H1 (cell line): ENCODE results near the gene ABL1. TPM values are rescaled to one million over a fixed set of nuclear protein-coding genes. Genes with fewer than 3 reads are reported as not detected.

Source experiments
- CTCF ChIA-PET: fragments of 300-600 bp; sonication (Branson Sonifier 250); formaldehyde crosslinking; loops from one replicate; lab custom pipeline; 2021; ENCODE audit not compliant: partially characterized antibody; lab: Charles Lee
- POLR2A ChIA-PET: fragments of 300-600 bp; sonication (Branson Sonifier 250); formaldehyde crosslinking; loops from one replicate; lab custom pipeline; 2021; ENCODE audit warnings: inconsistent platforms; ENCODE audit not compliant: partially characterized antibody; lab: Charles Lee
- DNase-seq, 2 experiments: peaks; one replicate each; pipeline versions ENCODE4 v3.0.0 to v3.0.0-alpha.2; 2010 to 2022; ENCODE audit warnings: low spot score in 2 of 2, low read depth in 1 of 2, mixed read lengths in 1 of 2
- FAIRE-seq: peaks from 2 replicates; lab custom pipeline; 2011; peaks lifted over from hg19 to GRCh38; lab: Jason Lieb, UNC
- H2AFZ ChIP-seq: 2 replicates; pipeline ENCODE4 v1.8.1; 2012; ENCODE audit warnings: low read length, inconsistent platforms
- H2AK5ac ChIP-seq: 2 replicates; pipeline ENCODE4 v1.6.1; 2013; ENCODE audit warnings: low read depth, low read length
- H2BK120ac ChIP-seq: replicated peaks from 2 replicates; pipeline ENCODE3; 2013; ENCODE audit warnings: low read depth, low read length, inconsistent platforms
- H2BK12ac ChIP-seq: 2 replicates; pipeline ENCODE4 v1.6.1; 2013; ENCODE audit warnings: low read depth, low read length
- H2BK15ac ChIP-seq: 2 replicates; pipeline ENCODE4 v1.6.1; 2013; ENCODE audit warnings: low read length
- H2BK20ac ChIP-seq: 2 replicates; pipeline ENCODE4 v1.6.1; 2013; ENCODE audit warnings: low read length
- H2BK5ac ChIP-seq: 2 replicates; pipeline ENCODE4 v1.6.1; 2013; ENCODE audit warnings: low read depth, low read length
- H3K14ac ChIP-seq: 2 replicates; pipeline ENCODE4 v1.6.1; 2013; ENCODE audit warnings: inconsistent platforms; ENCODE audit not compliant: insufficient read length
- H3K18ac ChIP-seq: 2 replicates; pipeline ENCODE4 v1.6.1; 2013; ENCODE audit warnings: low read length; ENCODE audit errors: extremely low read depth
- H3K23ac ChIP-seq: 2 replicates; pipeline ENCODE4 v1.6.1; 2013; ENCODE audit warnings: inconsistent platforms; ENCODE audit not compliant: insufficient read length
- H3K23me2 ChIP-seq: 2 replicates; pipeline ENCODE4 v1.6.1; 2013; ENCODE audit warnings: low read depth, low read length
- H3K27ac ChIP-seq: 2 replicates; pipeline ENCODE4 v1.6.1; 2011; ENCODE audit warnings: low read depth, low read length, inconsistent platforms
- H3K27me3 ChIP-seq, 4 experiments: replicated peaks in 1 of 4; 1 replicate in 1 of 4; 2 replicates in 3 of 4; pipeline versions ENCODE4 v1.6.1 to v1.8.1; 2011 to 2013; ENCODE audit warnings: low read length in 3 of 4, mild to moderate bottlenecking in 3 of 4, inconsistent platforms in 2 of 4, mixed read lengths in 2 of 4, moderate library complexity in 1 of 4; ENCODE audit not compliant: control insufficient read depth in 3 of 4, insufficient read depth in 3 of 4; ENCODE audit errors: extremely low read depth in 1 of 4
- H3K36me3 ChIP-seq, 4 experiments: 2 replicates each; pipeline versions ENCODE4 v1.6.1 to v1.8.1; 2011 to 2013; ENCODE audit warnings: mild to moderate bottlenecking in 4 of 4, low read length in 3 of 4, moderate library complexity in 2 of 4, control low read depth in 1 of 4, inconsistent platforms in 1 of 4; ENCODE audit not compliant: insufficient read depth in 4 of 4, control insufficient read depth in 2 of 4
- H3K4ac ChIP-seq: replicated peaks from 2 replicates; pipeline ENCODE3; 2013; ENCODE audit warnings: low read length, low read depth, mixed read lengths, inconsistent platforms; ENCODE audit not compliant: insufficient read length
- H3K4me1 ChIP-seq, 4 experiments: replicated peaks in 1 of 4; 1 replicate in 1 of 4; 2 replicates in 3 of 4; pipeline versions ENCODE4 v1.6.1 to v1.8.1; 2011 to 2013; ENCODE audit warnings: low read length in 3 of 4, inconsistent platforms in 2 of 4, mixed read lengths in 1 of 4; ENCODE audit not compliant: insufficient read depth in 4 of 4, control insufficient read depth in 3 of 4
- H3K4me2 ChIP-seq, 2 experiments: 2 replicates each; pipeline versions ENCODE4 v1.6.1 to v1.8.1; 2011 to 2013; ENCODE audit warnings: low read depth in 2 of 2, low read length in 2 of 2, control low read depth in 1 of 2, inconsistent platforms in 1 of 2, mild to moderate bottlenecking in 1 of 2; ENCODE audit not compliant: insufficient read depth in 1 of 2
- H3K4me3 ChIP-seq, 4 experiments: fragments of 200-600, 300-600 bp in 1 of 4; sonication (generic), shearing (Covaris generic), sonication (Bioruptor Twin) in 1 of 4; 2 replicates each; pipeline versions ENCODE4 v1.5.1 to v1.8.1; 2011 to 2016; ENCODE audit warnings: low read length in 4 of 4, low read depth in 3 of 4, control low read depth in 2 of 4, inconsistent platforms in 2 of 4, mild to moderate bottlenecking in 2 of 4, mixed read lengths in 1 of 4, moderate library complexity in 1 of 4; ENCODE audit not compliant: insufficient read depth in 2 of 4; ENCODE audit errors: extremely low read depth in 1 of 4
- H3K56ac ChIP-seq: replicated peaks from 2 replicates; pipeline ENCODE3; 2013; ENCODE audit warnings: low read depth, mild to moderate bottlenecking, mixed read lengths, low read length, inconsistent platforms; ENCODE audit not compliant: insufficient read length
- H3K79me1 ChIP-seq: 2 replicates; pipeline ENCODE4 v1.6.1; 2013; ENCODE audit warnings: low read depth, low read length, control low read depth
- H3K79me2 ChIP-seq, 2 experiments: 2 replicates each; pipeline versions ENCODE4 v1.6.1 to v1.8.1; 2012 to 2013; ENCODE audit warnings: low read length in 2 of 2, mild to moderate bottlenecking in 2 of 2, inconsistent platforms in 1 of 2; ENCODE audit not compliant: insufficient read depth in 2 of 2, control insufficient read depth in 1 of 2
- H3K9ac ChIP-seq, 4 experiments: replicated peaks in 1 of 4; 1 replicate in 1 of 4; 2 replicates in 3 of 4; pipeline versions ENCODE4 v1.6.1 to v1.8.1; 2011 to 2013; ENCODE audit warnings: low read depth in 3 of 4, low read length in 3 of 4, control low read depth in 2 of 4, mild to moderate bottlenecking in 2 of 4, moderate library complexity in 2 of 4, inconsistent platforms in 1 of 4; ENCODE audit errors: extremely low read depth in 1 of 4
- H3K9me3 ChIP-seq, 2 experiments: 2 replicates each; pipeline versions ENCODE4 v1.6.1 to v1.8.1; 2012 to 2013; ENCODE audit warnings: mild to moderate bottlenecking in 2 of 2, moderate library complexity in 2 of 2, control low read depth in 1 of 2, inconsistent platforms in 1 of 2, low read depth in 1 of 2, low read length in 1 of 2, mixed read lengths in 1 of 2; ENCODE audit not compliant: insufficient read depth in 2 of 2
- H4K20me1 ChIP-seq, 2 experiments: replicated peaks in 1 of 2; 2 replicates each; pipeline versions ENCODE3 to v1.8.1; 2011 to 2013; ENCODE audit warnings: inconsistent platforms in 2 of 2, low read length in 2 of 2, mild to moderate bottlenecking in 1 of 2; ENCODE audit not compliant: insufficient read depth in 2 of 2, control insufficient read depth in 1 of 2
- H4K5ac ChIP-seq: 2 replicates; pipeline ENCODE4 v1.6.1; 2013; ENCODE audit warnings: low read length, low read depth, mixed read lengths, inconsistent platforms; ENCODE audit not compliant: insufficient read length
- H4K8ac ChIP-seq: 2 replicates; pipeline ENCODE4 v1.8.0; 2013; ENCODE audit warnings: mild to moderate bottlenecking, moderate library complexity, low read length, inconsistent platforms; ENCODE audit not compliant: insufficient read depth; ENCODE audit errors: extremely low read depth
- H4K91ac ChIP-seq: replicated peaks from 2 replicates; pipeline ENCODE3; 2013; ENCODE audit warnings: low read length, mixed read lengths, inconsistent platforms; ENCODE audit not compliant: insufficient read length
- BACH1 ChIP-seq: IDR thresholded peaks from 2 replicates; pipeline ENCODE4 v1.6.1; 2012; ENCODE audit warnings: low read length, improper control_type of control experiment
- BCL11A ChIP-seq, 2 experiments: IDR thresholded peaks; one replicate each; pipeline ENCODE4 v1.6.1; 2011; ENCODE audit warnings: low read depth in 2 of 2, low read length in 2 of 2, mild to moderate bottlenecking in 2 of 2
- CHD2 ChIP-seq: IDR thresholded peaks from 2 replicates; pipeline ENCODE4 v1.6.1; 2012; ENCODE audit warnings: low read length, improper control_type of control experiment
- GABPA ChIP-seq: IDR thresholded peaks from 2 replicates; pipeline ENCODE4 v1.6.1; 2011; ENCODE audit warnings: mild to moderate bottlenecking, low read length, moderate library complexity, borderline replicate concordance; ENCODE audit not compliant: insufficient read depth
- HDAC2 ChIP-seq, 2 experiments: fragments of 300-600 bp in 1 of 2; sonication (generic) in 1 of 2; IDR thresholded peaks; 2 replicates each; pipeline ENCODE4 v1.6.1; 2011 to 2012; ENCODE audit warnings: low read depth in 2 of 2, low read length in 2 of 2, mild to moderate bottlenecking in 2 of 2, moderate library complexity in 2 of 2, borderline replicate concordance in 1 of 2, inconsistent platforms in 1 of 2
- NRF1 ChIP-seq: IDR thresholded peaks from 2 replicates; pipeline ENCODE4 v1.6.1; 2011; ENCODE audit warnings: mild to moderate bottlenecking, low read depth, low read length, improper control_type of control experiment
- RBBP5 ChIP-seq: IDR thresholded peaks from 2 replicates; pipeline ENCODE4 v1.7.1; 2012; ENCODE audit warnings: low read depth, mild to moderate bottlenecking, inconsistent platforms, low read length, moderate library complexity, borderline replicate concordance
- SAP30 ChIP-seq: fragments of 300-600 bp; sonication (generic); IDR thresholded peaks from 2 replicates; pipeline ENCODE4 v1.7.1; 2012; ENCODE audit warnings: low read length, moderate library complexity, mild to moderate bottlenecking, inconsistent platforms; ENCODE audit not compliant: insufficient read depth, insufficient replicate concordance
- SP2 ChIP-seq: IDR thresholded peaks from 2 replicates; pipeline ENCODE4 v1.6.1; 2012; ENCODE audit warnings: mild to moderate bottlenecking, low read length, inconsistent platforms
- TEAD4 ChIP-seq: IDR thresholded peaks from 2 replicates; pipeline ENCODE4 v1.6.1; 2012; ENCODE audit warnings: low read depth, low read length, inconsistent platforms, mixed read lengths
- WGBS, 2 experiments: shearing (Covaris generic) in 1 of 2; methylation state at CpG; one replicate each; pipeline versions ENCODE4 v1.1.6 to v1.1.7; 2013 to 2015; ENCODE audit warnings: low lambda C conversion rate in 2 of 2, mixed read lengths in 2 of 2, inconsistent platforms in 1 of 2, low coverage in 1 of 2, missing lambda C conversion rate in 1 of 2; ENCODE audit not compliant: insufficient replicate concordance in 2 of 2, insufficient coverage in 1 of 2, insufficient read length in 1 of 2; ENCODE audit errors: extremely low coverage in 1 of 2, missing lambda C conversion rate in 1 of 2; 5-methylcytosine and 5-hydroxymethylcytosine counted together
- polyA plus RNA-seq, 7 experiments: library from polyadenylated mRNA; depleted of rRNA in 3 of 7; stranded (reverse) in 5 of 7; unstranded in 2 of 7; fragments of >200 nt in 5 of 7; fragments of 200-250 nt in 2 of 7; gene quantifications; 1 replicate in 5 of 7; 2 replicates in 1 of 7; 4 replicates in 1 of 7; pipeline versions ENCODE4 v1.2.1 to v1.2.3, GENCODE V29; 2011 to 2013; ENCODE audit warnings: missing spikeins in 2 of 7, mixed read lengths in 2 of 7
- total RNA-seq: library from RNA; stranded (reverse); fragmentation: NEBNext Ultra II Directional; extraction: Animal tissue kit (Norgen Biotek cat#: 25700); gene quantifications from 2 replicates; pipeline ENCODE4 v1.2.1, GENCODE V29; 2021
- TF ChIP-seq, protein P1 (sequence below): IDR thresholded peaks from 2 replicates; pipeline ENCODE4 v1.6.1; 2011; ENCODE audit warnings: low read length, improper control_type of control experiment

Gene ABL1
- total and polyA plus RNA-seq, 2 of the 8 experiments (the other 6 are each of a cell fraction or from before 2014, with no cell fraction given) = 35.3 to 104 TPM

DNA sequence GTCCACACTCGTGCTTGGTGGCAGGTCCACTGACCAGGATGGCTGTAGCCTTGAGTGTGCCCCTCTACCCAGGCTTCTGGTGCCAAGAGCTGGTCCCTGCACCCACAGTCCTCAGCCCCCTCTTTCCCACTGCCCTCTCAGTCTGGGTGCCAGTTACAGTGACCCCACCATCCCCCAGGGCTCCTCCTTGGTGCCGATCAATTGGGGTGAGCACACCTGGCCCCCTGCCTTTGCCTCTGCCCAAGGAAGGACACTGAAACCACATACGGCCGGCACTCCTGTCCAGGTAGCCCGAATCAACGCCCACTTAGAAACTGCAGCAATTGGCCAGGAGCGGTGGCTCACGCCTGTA, 80.0 kb downstream of the ABL1 start:
- H3K27me3 ChIP-seq = no peaks in the 10 kb centered on the region; a peak in 1 of 7 replicates
- POLR2A ChIA-PET = no interaction called here

More for the DNA sequence above, 80.0 kb downstream of the ABL1 start:
- no peak for FAIRE-seq
- Histone ChIP-seq H3K18ac (no peak overlapping the region), H4K5ac (no peak overlapping the region), H3K23me2 (no peaks in the 10 kb centered on the region), H2BK12ac (peak overlapping the region; percentile 68; the same call in 1 of the 2 replicates), H3K9ac (no peak overlapping the region), H4K91ac (no peak overlapping the region), H3K4ac (no peak overlapping the region), H2BK120ac (no peak overlapping the region), H3K27ac (no peak overlapping the region), H2BK15ac (no peak overlapping the region), H2AK5ac (no peak overlapping the region), H3K36me3 (no peaks in the 10 kb centered on the region), H3K56ac (no peak overlapping the region), H3K79me1 (no peaks in the 10 kb centered on the region), H4K8ac (0 out of 2 replicates have a peak overlapping the region, but pooled peaks have one; percentile 35), H3K23ac (no peak overlapping the region), H3K4me3 (no peak overlapping the region), H3K14ac (no peak overlapping the region), H3K4me2 (no peak overlapping the region), H4K20me1 (no peaks in the 10 kb centered on the region), H3K9me3 (no peaks in the 10 kb centered on the region), H2BK5ac (peak overlapping the region; percentile 27; the same call in 1 of the 2 replicates), H2BK20ac (no peak overlapping the region), H3K4me1 (peaks cover 0 to 18% (median 2%) of the 10 kb centered on the region in 4 experiments; a peak in 6 of 7 replicates), H3K79me2 (no peaks in the 10 kb centered on the region), H2AFZ (no peak overlapping the region)
- TF ChIP-seq HDAC2 (IDR thresholded peaks at IDR 0.05; ENCODE audit: borderline replicate concordance in 1 of 2, low read depth in 2 of 2, low read length in 2 of 2) (no peak), NRF1 (no peak), TEAD4 (no peak), GABPA (no peak), BCL11A (IDR thresholded peaks at IDR 0.05; ENCODE audit: low read depth in 2 of 2, low read length in 2 of 2) (no peak), BACH1 (no peak), SAP30 (no peak), CHD2 (no peak), RBBP5 (no peak), SP2 (no peak)
- TF ChIP-seq, protein P1, sequence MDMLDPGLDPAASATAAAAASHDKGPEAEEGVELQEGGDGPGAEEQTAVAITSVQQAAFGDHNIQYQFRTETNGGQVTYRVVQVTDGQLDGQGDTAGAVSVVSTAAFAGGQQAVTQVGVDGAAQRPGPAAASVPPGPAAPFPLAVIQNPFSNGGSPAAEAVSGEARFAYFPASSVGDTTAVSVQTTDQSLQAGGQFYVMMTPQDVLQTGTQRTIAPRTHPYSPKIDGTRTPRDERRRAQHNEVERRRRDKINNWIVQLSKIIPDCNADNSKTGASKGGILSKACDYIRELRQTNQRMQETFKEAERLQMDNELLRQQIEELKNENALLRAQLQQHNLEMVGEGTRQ = no peak
- 97% methylated on average over 7 of the region's 8 CpGs; no CpG with 5 or more reads in 1 of the 2 experiments for WGBS, 2 experiments
- no peak for DNase-seq
- CTCF ChIA-PET = interaction anchor here (0.6 to 2.4 kb wide), 4 partner anchors 13 to 26 kb away, joined by 3 to 6 read pairs (median 3); no protein-coding TSS in a partner anchor
